Muscle layer of colon (tissue), 2 donors: ENCODE measurements around the gene M1AP.

Source experiments
- H3K27ac ChIP-seq: one replicate; pipeline ENCODE4 v1.7.0; 2013; ENCODE audit warnings: low read depth, mild to moderate bottlenecking, low read length, moderate library complexity
- H3K27me3 ChIP-seq, 2 donors: one replicate each; pipeline ENCODE4 v1.7.0; 2013; ENCODE audit warnings: low read length in 2 of 2, mild to moderate bottlenecking in 2 of 2; ENCODE audit not compliant: insufficient read depth in 2 of 2, control insufficient read depth in 1 of 2
- H3K36me3 ChIP-seq: one replicate; pipeline ENCODE4 v1.7.0; 2013; ENCODE audit warnings: mild to moderate bottlenecking, low read length; ENCODE audit not compliant: insufficient read depth
- H3K4me1 ChIP-seq: one replicate; pipeline ENCODE4 v1.7.0; 2013; ENCODE audit warnings: mild to moderate bottlenecking, low read length; ENCODE audit not compliant: insufficient read depth
- H3K4me3 ChIP-seq, 2 donors: one replicate each; pipeline ENCODE4 v1.7.0; 2013; ENCODE audit warnings: low read length in 2 of 2, low read depth in 1 of 2, mild to moderate bottlenecking in 1 of 2, moderate library complexity in 1 of 2
- H3K9ac ChIP-seq: one replicate; pipeline ENCODE4 v1.7.0; 2013; ENCODE audit warnings: low read length
- H3K9me3 ChIP-seq: one replicate; pipeline ENCODE4 v1.7.0; 2013; ENCODE audit warnings: mild to moderate bottlenecking, low read length
- donor health status: abdominal sarcoma.
- donor health status: Adenocarcinoma of cecum.

Gene M1AP

DNA sequence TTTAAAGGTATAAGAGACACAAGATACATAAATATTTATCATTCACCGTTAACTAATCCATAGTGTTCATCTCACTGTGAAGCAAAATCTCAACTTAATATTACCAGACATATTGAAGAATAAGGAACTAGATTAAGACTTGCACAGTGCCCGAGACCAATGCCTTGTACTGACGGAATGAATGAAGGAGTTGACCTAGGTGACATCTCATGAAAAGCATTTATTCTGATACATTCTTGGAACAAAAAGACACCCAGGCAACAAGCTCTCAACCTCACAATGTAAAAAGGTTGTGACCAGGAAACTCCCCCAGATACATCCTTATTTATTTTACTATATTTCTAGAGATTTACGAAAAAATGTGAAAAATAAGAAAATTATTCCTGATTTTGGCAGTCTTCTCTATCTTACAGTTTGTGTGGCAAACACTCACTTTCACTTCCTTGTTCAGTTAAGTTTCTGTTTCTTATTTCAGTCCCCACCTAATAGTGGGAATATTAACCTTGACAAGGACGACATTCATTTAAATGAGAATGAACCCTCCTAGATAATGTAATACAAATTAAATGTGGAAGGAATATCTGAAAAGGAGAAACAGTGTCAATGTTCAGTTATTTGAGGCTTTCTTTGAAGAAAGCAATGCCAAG lies 28.4 kb downstream of the M1AP start:
- no peaks in the 10 kb centered on the region for H3K4me1 ChIP-seq
- no peaks in the 10 kb centered on the region for H3K27me3 ChIP-seq
- H3K9me3 ChIP-seq: no peaks in the 10 kb centered on the region

DNA sequence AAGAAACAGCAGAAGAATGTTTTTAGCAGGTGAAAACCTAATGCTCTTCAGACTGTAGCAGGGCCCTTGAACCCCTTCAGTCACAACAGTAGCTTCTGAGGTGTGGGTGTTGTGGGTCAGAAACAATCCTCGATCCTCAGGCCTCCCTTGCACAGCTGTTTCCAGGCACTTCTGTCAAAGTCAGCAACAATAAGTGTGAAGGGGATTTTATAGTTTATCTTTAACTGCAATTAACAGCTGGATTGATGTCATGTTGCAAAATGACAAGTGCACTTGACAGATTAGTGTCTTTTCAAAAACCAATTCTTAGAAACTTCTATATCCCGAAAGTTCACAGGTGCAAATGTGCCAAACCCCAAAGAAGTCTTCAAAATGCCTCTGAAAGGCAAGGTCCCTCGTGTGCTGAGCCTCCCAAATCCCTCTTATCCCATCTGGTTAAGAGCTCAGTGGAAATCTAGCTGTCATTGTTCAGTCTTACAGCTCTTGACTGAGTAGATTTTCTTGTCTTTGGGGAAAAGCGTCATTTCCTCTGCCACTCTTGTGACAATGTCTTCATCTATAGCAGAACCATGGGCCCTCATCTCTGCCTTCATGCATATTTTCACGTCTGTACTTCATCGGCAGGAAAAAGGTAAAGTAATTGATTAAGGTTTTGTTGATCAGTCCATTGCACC lies 29.6 kb downstream of the M1AP start:
- Histone ChIP-seq H3K9ac (no peak overlapping the region), H3K4me3 (no peak overlapping the region), H3K9me3 (no peaks in the 10 kb centered on the region), H3K27me3 (no peaks in the 10 kb centered on the region), H3K36me3 (no peaks in the 10 kb centered on the region), H3K27ac (no peak overlapping the region), H3K4me1 (no peaks in the 10 kb centered on the region)

More for the DNA sequence above, 28.4 kb downstream of the M1AP start:
- Histone ChIP-seq H3K36me3 (no peaks in the 10 kb centered on the region), H3K4me3 (no peak overlapping the region), H3K9ac (no peak overlapping the region), H3K27ac (no peak overlapping the region)

DNA sequence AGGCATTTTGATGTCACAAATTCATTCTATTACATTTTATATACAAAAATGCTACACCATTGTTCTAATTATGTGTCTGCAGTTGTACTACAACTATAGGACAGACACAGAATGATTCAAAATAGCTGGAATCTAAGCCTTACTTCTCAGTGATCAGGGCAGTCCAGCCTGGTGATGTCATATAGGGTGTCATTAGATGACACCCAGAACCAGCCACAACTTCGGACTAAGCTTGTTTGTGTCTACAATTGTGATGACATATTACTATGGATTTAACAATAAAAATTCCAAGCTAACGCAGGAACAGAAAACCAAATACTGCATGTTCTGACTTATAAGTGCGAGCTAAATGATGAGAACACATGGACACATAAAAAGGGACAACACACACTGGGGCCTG lies 31.0 kb downstream of the M1AP start:
- no peaks in the 10 kb centered on the region for H3K9me3 ChIP-seq
- no peaks in the 10 kb centered on the region for H3K27me3 ChIP-seq
- no peak overlapping the region for H3K4me3 ChIP-seq
- H3K4me1 ChIP-seq: no peaks in the 10 kb centered on the region
- H3K36me3 ChIP-seq: no peaks in the 10 kb centered on the region
- H3K9ac ChIP-seq: no peak overlapping the region
- no peak overlapping the region for H3K27ac ChIP-seq

DNA sequence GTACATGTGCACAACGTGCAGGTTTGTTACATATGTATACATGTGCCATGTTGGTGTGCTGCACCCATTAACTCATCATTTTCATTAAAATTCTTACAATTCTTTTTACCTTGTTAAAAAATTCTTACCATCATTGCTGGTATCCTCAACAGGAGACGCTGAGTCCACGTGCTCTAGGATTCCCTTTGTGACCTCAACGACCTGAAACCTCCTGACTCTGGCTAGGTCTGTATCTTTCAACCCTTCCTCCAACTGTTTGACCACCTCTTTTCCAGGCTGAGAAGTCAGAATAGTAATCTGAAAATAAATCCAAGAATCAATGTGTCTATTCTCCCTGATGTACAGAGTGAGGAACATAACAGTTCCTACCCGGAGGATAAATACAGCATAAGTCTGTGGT lies 41.2 kb downstream of the M1AP start:
- Histone ChIP-seq H3K9ac (no peak overlapping the region), H3K4me1 (no peaks in the 10 kb centered on the region), H3K9me3 (no peaks in the 10 kb centered on the region), H3K4me3 (no peak overlapping the region), H3K27ac (no peak overlapping the region), H3K27me3 (no peaks in the 10 kb centered on the region), H3K36me3 (no peaks in the 10 kb centered on the region)

DNA sequence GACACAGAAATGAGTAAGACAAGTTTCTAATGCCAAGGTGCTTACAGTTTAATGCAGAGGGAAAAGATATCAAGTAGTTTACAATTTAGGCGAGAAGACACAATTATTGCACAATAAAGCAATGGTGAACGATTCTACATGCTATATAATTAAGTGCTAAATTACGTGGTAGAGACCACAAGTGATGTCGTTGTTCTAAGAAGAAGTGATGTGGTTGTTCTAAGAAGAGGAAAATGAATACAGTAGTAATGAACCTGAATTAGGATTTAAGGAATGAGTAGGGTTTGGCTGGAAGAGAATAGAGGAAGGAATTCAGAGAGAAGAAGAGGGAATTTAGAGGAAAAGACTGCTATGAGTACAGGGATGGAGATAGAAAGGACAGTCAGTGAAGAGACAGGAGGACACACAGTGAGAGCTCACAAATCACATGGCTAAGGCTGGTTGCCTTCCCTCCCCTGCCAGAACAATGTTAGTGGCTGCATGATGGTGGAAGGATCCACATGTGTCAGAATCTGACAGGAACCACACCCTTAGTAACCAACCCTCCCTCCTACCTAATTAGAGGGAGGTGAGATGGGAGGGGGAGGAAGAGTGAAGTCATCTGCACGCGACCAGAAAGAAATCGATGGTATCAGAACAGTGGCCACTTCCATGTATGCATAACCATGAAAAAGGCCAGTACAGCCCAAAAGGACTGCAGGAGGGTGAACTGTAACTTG lies 44.7 kb downstream of the M1AP start:
- Histone ChIP-seq H3K9me3 (no peaks in the 10 kb centered on the region), H3K4me3 (no peak overlapping the region), H3K27me3 (no peaks in the 10 kb centered on the region), H3K36me3 (no peaks in the 10 kb centered on the region), H3K27ac (no peak overlapping the region), H3K9ac (no peak overlapping the region), H3K4me1 (no peaks in the 10 kb centered on the region)

DNA sequence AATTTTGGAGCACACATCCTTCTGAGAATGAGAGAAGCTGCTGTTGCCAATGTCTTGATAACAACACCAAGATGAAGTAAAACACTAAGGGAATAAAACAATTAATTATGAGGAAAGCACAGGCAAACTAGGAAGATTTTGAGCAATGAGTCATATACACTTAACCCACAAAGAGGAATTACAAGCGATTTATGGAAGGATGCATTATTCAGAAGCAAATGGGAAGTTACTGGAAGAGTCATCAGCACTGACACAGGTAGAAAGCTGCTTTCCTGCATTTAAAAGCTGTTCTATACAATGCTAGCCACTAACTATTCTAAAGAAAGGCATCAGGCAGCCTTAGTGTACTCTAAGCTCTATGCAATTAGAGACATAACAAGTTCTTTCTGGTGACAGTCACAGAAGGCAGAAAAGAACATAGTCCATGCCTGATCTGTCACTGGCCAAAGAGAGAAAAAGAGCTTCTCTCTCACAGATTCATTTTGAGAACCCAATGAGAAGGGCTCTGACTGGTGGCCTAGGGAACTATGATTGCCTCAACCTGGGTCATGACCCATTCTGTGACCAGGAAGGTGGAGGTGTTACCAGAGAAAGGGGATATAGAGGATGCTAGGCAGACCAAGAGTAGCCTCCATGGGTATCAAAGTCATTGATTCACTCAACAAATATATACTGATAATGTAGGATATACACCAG lies 45.4 kb downstream of the M1AP start:
- Histone ChIP-seq H3K9ac (no peak overlapping the region), H3K27me3 (no peaks in the 10 kb centered on the region)

DNA sequence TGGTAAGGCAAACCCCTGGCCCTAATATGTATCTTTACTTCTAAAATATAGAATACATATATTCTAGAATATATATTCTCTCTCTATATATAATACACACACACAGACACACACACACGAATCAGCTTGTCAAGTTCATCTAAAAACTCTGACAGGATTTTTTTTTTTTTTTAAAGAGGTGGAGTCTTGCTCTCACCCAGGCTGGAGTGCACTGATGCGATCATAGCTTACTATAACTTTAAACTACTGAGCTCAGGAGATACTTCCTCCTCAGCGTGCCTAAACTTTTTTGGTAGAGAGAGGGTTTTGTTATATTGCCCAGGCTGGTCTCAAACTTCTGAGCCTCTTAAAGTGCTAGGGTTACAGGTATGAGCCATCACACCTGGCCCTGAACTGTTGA lies 48.5 kb downstream of the M1AP start:
- H3K9me3 ChIP-seq: no peaks in the 10 kb centered on the region
- no peaks in the 10 kb centered on the region for H3K36me3 ChIP-seq
- H3K9ac ChIP-seq: no peak overlapping the region
- H3K4me1 ChIP-seq: no peaks in the 10 kb centered on the region
- H3K27ac ChIP-seq: no peak overlapping the region
- no peak overlapping the region for H3K4me3 ChIP-seq
- no peaks in the 10 kb centered on the region for H3K27me3 ChIP-seq

More for the DNA sequence above, 45.4 kb downstream of the M1AP start:
- H3K4me1 ChIP-seq: no peaks in the 10 kb centered on the region
- no peak overlapping the region for H3K27ac ChIP-seq
- H3K36me3 ChIP-seq: no peaks in the 10 kb centered on the region
- H3K4me3 ChIP-seq: no peak overlapping the region
- H3K9me3 ChIP-seq: no peaks in the 10 kb centered on the region

DNA sequence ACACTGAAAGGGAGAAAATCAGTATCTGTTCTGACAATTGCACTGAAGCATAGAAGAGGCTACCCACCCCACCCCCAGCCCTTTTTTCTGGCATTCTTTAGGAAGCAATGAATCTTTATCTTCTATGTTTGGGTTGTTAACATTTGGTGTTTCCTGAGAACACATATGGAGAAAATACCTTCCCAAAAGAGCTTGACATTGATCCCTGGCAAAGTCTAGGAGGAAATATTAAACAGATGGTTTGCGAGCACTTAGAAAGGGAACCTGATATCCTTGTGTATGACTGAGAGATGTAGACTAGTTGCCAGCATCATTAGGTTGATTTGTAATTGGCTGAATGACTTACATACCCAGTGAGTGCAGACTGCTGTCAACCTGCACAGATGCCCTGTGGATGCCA lies 50.7 kb downstream of the M1AP start:
- H3K36me3 ChIP-seq: no peaks in the 10 kb centered on the region
- H3K27me3 ChIP-seq: no peaks in the 10 kb centered on the region
- no peak overlapping the region for H3K4me3 ChIP-seq
- H3K9me3 ChIP-seq: no peaks in the 10 kb centered on the region
- no peaks in the 10 kb centered on the region for H3K4me1 ChIP-seq
- no peak overlapping the region for H3K9ac ChIP-seq
- no peak overlapping the region for H3K27ac ChIP-seq

DNA sequence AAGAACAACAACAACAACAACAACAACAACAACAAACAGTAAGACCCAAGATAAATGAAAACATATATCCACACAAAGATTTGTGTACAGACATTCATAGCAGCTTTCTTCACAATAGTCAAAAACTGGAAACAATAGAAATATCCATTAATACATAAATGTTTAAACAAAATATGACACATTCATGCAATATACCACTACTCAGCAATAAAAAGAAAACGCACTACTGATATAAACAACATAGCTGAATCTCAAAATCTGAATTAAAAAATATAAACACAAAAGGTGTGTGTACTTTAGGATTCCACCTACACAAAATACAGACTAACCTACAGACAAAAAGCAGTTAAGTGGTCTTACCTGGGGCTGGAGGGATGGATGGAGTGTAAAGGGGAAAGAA lies 51.5 kb downstream of the M1AP start:
- Histone ChIP-seq H3K27me3 (no peaks in the 10 kb centered on the region), H3K4me1 (no peaks in the 10 kb centered on the region), H3K9ac (no peak overlapping the region), H3K4me3 (no peak overlapping the region), H3K27ac (no peak overlapping the region), H3K9me3 (no peaks in the 10 kb centered on the region), H3K36me3 (no peaks in the 10 kb centered on the region)

DNA sequence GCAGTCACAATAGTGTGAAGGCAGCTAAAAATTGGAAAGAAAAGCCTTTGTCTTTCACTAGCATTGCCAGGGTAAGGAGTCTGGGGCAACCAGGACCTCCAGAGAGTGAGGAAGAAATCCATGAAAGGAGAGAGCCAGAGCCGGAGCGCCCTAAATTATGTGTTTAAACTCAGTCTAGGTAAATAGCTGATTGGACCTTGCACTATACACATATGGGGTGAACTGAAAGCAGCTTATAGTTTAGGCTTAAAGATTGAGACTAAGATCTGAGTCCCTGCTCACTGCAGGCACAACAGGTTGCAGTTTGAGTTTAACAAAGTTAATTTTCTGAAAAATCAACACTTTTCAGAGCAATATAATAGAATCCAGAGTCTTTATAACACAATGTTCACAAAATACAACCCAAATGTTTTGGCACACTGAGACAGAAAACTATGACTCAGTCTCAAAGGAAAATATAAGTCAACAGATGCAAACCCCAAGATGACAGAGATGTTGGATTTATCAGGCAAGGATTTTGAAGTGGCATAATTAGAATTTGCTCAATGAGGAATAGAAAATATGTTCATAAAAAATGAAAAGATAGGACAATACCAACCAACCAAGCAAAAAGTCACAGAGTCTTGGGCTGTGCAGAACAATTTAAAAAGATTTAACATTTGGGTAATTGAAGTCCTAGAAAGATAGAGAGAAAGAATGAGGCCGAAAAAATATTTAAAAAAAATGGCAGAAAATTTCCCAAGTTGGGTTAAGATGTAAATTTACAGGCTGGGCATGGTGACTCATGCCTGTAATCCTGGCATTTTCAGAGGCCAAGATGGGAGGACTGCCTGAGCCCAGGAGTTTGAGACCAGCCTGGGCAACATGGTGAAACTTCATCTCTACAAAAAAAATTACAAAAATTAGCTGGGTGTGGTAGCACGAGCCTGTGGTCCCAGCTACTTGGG lies 54.0 kb downstream of the M1AP start:
- Histone ChIP-seq H3K9ac (no peak overlapping the region), H3K27me3 (peaks cover 0 to 5% of the 10 kb centered on the region in 2 donors), H3K9me3 (no peaks in the 10 kb centered on the region), H3K27ac (no peak overlapping the region), H3K36me3 (no peaks in the 10 kb centered on the region), H3K4me3 (no peak overlapping the region), H3K4me1 (no peaks in the 10 kb centered on the region)
